Body of pancreas (tissue), 4 donors: Measurements from ENCODE around the gene TWF2.

ENCODE experiments used
- CTCF ChIP-seq, 7 experiments: fragments of 450-650 bp in 4 of 7; fragments of 200-600 bp in 3 of 7; sonication (generic) in 3 of 7; IDR thresholded peaks; one replicate each; pipeline ENCODE4 v1.5.1; 2016 to 2019; ENCODE audit warnings: antibody characterized with exemption in 7 of 7
- POLR2A ChIP-seq, 3 donors: fragments of 450-650 bp; IDR thresholded peaks; one replicate each; pipeline ENCODE4 v1.6.1; 2016; ENCODE audit warnings: antibody characterized with exemption in 3 of 3, mild to moderate bottlenecking in 2 of 3

- no peak for TF ChIP-seq CTCF (IDR thresholded peaks at IDR 0.05)
- TF ChIP-seq POLR2A (IDR thresholded peaks at IDR 0.05) = no peak
Observed at GRCh38 chr3:52196977-52197376, 42.0 kb downstream of the TWF2 start.
